GM19468 (cell line): ENCODE data around the gene TRAPPC11.
A peak's percentile ranks its signal among the peaks of the same experiment; 100 is the strongest.
"Not testable (repeated sequence)": the region's sequence is repeated elsewhere in the genome, so short reads cannot be mapped to it uniquely, and the experiment has no call there.

Experiments
- ATAC-seq: cut with Tn5 transposase; IDR thresholded peaks from one replicate; pipeline ENCODE4 v1.9.1; 2021; ENCODE audit warnings: mild to moderate bottlenecking, moderate library complexity, moderate number of reproducible peaks; ENCODE audit not compliant: unreplicated experiment; ENCODE audit errors: extremely low read depth

TRAPPC11 gene

GRCh38 chr4:183659029-183659871 is at the start of gene TRAPPC11, which contains the start of gene RWDD4:
TSS of gene TRAPPC11 (plus strand) at chr4:183659293. CDS start at chr4:183663868, 4,575 bp downstream.
TSS of gene RWDD4 (minus strand) at chr4:183659185. CDS start at chr4:183658952, 233 bp downstream.
- ATAC-seq, result peak; percentile 98

GRCh38 chr4:183610033-183610432 is 49.1 kb upstream of the TRAPPC11 start:
- ATAC-seq, result no peak

- ATAC-seq, result no peak
Measured at GRCh38 chr4:183610613-183611012, 48.5 kb upstream of the TRAPPC11 start.

- ATAC-seq, result no peak
Measured at GRCh38 chr4:183611210-183611830, 47.8 kb upstream of the TRAPPC11 start.

- no peak for ATAC-seq
Measured at GRCh38 chr4:183612329-183613250, 46.5 kb upstream of the TRAPPC11 start.

GRCh38 chr4:183617075-183617474 is 42.0 kb upstream of the TRAPPC11 start:
- ATAC-seq, result no peak

GRCh38 chr4:183618681-183619080 is 40.4 kb upstream of the TRAPPC11 start:
- no peak for ATAC-seq

GRCh38 chr4:183620421-183620820 is 38.7 kb upstream of the TRAPPC11 start:
- ATAC-seq, result no peak

- ATAC-seq, result no peak
Measured at GRCh38 chr4:183621875-183622274, 37.2 kb upstream of the TRAPPC11 start.

GRCh38 chr4:183624548-183624947 is 34.5 kb upstream of the TRAPPC11 start:
- ATAC-seq, result no peak

- no peak for ATAC-seq
Measured at GRCh38 chr4:183626168-183626567, 32.9 kb upstream of the TRAPPC11 start.

GRCh38 chr4:183627286-183627685 is 31.8 kb upstream of the TRAPPC11 start:
- not testable (repeated sequence) for ATAC-seq

- ATAC-seq, result no peak
Measured at GRCh38 chr4:183627979-183628588, 31.0 kb upstream of the TRAPPC11 start.

GRCh38 chr4:183631577-183632198 is 27.4 kb upstream of the TRAPPC11 start:
- no peak for ATAC-seq

GRCh38 chr4:183632689-183633088 is 26.4 kb upstream of the TRAPPC11 start:
- ATAC-seq, result no peak

GRCh38 chr4:183633476-183634400 is 25.4 kb upstream of the TRAPPC11 start:
- ATAC-seq, result no peak

- no peak for ATAC-seq
Measured at GRCh38 chr4:183635321-183635720, 23.8 kb upstream of the TRAPPC11 start.

GRCh38 chr4:183635741-183636140 is 23.4 kb upstream of the TRAPPC11 start:
- no peak for ATAC-seq
